Activated CD8-positive, alpha-beta memory T cell treated with anti-CD3 and anti-CD28 coated beads for 24 hours (primary cell): ENCODE data around the gene RUFY1.
A peak's percentile ranks its signal among the peaks of the same experiment; 100 is the strongest.

ENCODE experiments used
- DNase-seq: peaks from one replicate; pipeline ENCODE4 v3.0.0-alpha.2; 2020

RUFY1 gene

GRCh38 chr5:179606071-179606909, 55.9 kb downstream of the RUFY1 start:
- DNase-seq: no peak

- no peak for DNase-seq
Observed at GRCh38 chr5:179606910-179607159, 56.5 kb downstream of the RUFY1 start.

DNA sequence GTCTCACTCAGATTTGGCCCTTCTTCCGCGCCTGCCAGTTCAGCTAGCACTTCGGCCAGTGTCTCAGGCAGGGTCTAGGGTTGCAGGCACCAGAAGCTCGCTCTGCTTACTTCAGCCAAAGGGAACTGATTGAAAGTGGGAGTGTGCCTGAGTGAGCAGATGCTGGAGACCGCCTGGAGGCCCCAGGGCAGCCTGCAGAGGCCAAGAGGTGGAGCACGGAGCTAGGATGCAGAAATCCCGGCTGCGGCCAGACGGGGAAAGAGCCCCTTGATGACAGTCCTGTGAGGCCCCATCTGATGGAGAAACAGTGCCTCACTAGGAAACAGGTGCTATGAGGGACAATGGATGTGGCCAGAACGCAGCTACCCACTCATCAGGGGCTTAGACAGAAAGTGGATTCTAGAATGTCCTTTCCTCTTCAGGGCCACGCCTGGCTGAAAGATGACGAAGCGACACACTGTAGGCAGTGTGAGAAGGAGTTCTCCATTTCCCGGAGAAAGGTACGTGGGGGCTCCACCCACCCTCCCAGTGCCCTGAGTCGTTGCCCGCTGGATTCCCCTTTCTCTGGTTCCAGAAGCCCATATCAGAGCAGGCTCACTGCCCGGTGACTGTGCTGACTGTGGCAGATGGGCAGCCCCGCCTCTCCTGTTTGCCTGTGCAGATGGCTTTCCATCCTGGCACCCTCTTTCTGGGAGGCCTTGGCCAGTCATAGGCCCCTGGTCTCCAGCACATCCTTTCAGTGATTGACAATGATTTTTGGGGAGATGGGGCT, 57.0 kb downstream of the RUFY1 start:
- no peak for DNase-seq

GRCh38 chr5:179608131-179608581, 57.8 kb downstream of the RUFY1 start:
- DNase-seq: peak; percentile 70

GRCh38 chr5:179609834-179610108, 59.4 kb downstream of the RUFY1 start:
- no peak for DNase-seq

DNA sequence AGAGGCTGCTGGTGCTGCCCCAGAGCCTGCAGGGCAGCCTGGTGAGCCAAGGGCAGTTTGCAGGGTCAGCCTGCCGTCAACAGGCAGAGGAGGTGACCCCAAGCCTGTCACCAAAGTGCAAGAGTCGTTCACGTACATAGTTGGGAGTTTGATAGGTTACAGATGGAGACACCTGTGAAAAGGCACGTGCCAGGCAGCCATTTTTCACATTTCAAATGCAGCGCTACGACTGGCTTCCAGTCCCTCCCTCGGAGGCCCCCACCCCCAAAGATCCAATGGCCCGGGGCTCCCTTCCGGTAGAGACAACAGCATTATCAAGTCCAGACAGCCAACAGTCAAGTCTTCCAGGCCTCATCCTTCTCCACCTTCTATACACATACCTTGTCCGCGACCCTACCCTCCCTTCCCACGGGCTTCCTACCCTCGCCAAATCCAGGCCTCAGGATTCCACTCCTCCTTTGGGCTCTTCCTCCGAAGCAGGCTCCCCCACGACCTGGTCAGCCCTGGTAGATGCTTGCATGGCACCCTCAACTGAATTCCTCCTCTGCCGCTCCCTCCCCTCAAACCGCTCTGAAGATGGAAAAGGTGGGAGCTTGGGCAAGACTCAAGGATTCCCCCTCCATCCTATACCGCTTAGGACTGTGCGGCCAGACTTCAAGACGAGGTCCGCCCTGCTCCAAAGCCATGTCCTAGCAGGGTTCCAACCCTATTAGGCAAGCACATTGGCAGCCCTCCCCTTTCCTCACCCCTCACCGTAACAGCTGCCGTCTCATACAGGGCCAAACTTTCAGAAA, 60.0 kb downstream of the RUFY1 start:
- no peak for DNase-seq

DNA sequence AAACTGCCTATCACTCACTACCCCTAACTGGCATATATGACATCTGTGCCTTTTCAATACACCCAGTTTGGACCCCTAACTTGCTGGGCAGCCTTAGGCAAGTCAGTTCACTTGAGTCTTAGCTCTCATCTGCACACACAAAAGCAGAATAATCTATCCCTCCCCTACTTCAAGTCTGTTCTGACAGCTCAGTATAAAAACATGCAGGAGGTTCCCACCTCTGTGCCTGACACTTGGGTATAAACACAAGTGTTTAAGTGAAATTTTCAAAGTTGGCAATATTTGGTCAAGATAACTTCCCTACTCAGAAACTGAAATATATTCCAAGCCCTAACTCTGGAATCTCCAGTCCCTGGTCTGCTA, 60.5 kb downstream of the RUFY1 start:
- no peak for DNase-seq

DNA sequence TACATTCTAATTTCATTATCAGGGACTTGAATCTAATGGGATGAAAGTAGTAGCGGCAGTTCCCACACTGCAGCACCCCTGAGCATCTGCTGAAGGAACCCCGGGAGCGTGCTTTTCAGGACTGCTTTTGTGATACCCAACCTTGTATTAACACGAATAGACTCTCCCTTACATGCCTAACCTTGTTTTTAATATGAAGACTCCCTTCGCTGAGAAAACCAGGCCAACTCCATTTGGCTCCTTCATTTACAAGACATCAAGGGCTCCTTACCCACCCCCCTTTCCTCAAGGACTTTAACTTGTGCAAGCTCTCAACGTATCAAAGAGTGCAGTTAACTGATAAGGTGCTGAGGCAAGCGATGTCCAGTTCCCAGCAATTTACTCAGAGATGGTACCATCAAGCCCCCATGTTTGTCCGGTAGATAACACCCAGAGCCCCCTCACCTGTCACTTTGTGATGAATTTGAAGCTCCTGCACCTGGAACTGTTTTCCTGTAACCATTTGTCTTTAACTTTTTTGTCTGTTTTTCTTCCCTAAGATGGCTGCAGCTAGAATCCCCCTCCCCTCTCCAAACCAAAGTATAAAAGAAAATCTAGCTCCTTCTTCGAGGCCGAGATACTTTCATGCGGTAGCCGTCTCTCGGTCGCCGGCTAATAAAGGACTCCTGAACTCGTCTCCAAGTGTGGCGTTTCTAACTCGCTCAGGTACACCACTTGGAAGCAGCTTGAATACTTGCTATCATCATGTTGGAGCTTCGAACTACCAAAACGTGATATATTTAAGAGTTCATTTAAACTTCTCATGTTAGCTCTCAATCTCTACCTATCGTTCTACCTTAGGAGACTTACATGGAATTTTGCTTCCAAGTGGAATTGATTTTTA, 62.5 kb downstream of the RUFY1 start:
- DNase-seq: no peak

DNA sequence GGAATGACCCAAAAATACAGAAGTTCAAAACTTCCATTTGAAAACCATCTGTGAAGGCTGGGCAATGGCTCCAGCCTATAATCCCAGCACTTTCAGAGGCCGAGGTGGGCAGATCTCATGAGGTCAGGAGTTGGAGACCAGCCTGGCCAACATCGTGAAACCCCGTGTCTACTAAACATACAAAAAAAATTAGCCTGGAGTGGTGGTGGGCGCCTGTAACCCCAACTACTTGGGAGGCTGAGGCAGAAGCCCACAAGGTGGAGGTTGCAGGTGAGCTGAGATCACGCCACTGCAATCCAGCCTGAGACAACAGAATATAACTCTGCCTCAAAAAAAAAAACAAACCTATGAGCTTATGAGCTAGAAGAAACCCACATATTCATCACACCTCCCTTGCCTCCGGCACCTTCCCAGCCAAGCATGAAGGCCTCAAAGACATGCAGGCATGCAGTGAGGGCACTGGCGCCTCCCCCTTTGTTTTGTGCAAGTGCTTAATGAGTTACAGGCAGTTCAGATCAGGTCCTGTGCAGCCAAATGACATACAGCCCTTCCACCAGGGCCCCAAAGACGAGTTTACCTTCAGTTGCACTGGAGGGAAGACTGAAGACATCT, 63.2 kb downstream of the RUFY1 start:
- DNase-seq: peak; percentile 64

DNA sequence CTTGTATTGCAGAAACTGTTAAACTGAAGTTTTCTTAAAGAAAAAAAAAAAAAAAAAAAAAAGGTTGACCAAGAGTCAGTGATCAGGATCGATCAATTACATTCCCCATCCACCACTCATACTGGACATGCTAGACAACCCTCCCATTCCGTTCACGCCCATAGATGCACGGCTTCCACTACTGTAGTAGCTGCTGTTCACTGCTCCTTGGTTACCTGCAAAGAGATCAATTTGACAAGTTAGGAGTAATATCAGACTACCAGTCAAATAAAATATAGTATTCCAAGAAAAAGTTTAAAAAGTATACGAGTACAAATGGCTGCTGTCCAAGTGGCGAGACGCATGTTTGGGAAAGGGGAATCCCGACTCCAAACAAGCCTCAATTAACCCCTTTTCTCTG, 64.4 kb downstream of the RUFY1 start:
- no peak for DNase-seq

GRCh38 chr5:179615203-179615602, 64.8 kb downstream of the RUFY1 start:
- DNase-seq: no peak

GRCh38 chr5:179616002-179616594, 65.7 kb downstream of the RUFY1 start:
- DNase-seq: no peak

DNA sequence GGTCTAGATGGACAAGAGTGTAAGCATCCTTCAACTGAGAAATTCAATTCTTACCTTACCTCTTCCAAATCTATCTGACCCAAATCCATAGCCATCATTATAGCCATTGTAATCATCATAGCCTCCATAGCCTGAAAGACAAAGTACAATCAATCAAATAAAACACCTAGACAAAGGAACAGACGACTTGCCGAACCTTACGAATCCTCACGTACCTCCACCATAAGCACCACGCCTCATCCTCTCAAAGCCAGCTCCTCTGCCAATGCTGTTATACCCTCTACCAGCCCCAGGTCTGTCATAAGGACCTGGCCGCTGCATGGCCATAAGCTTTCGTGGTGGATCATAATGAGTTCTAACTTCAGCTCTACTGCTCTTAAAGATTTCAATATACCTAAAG, 67.6 kb downstream of the RUFY1 start:
- DNase-seq: no peak

GRCh38 chr5:179618923-179619554, 68.7 kb downstream of the RUFY1 start:
- DNase-seq: no peak

DNA sequence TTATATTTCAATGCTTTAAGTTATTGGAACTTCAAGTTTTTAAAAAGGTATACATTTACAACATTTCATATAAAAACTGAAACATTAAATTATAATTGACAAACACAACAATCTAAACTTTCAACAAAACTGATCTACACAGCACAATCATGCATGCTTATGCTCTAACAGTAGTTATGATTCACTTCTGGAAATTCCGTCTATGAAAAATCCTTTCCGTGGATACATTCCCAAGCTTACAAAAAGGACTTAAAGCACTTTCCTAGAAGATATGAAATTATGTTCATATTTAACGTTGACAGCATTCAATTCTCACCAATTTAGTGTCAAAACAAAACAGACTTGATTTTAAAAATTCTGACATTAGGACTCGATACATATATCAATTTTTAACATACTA, 69.4 kb downstream of the RUFY1 start:
- DNase-seq: no peak

DNA sequence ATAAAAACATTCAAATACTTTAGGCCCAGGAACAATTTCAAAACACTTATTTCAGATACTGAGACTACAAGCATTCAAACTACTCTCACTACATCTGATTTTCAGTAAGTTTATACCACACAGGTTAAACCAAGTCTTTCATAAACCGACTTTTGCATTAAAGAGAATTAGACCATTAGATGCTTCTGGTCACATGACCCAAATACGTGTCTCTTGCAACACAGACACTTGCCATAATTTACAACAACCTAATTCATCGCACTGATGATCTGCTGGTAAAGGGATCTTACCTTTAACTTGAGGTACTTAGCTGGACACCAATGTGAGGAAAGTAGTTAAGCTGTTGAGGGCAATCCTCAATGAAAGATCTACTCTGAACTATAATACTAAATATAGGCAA, 69.9 kb downstream of the RUFY1 start:
- no peak for DNase-seq

- no peak for DNase-seq
Observed at GRCh38 chr5:179620703-179621350, 70.5 kb downstream of the RUFY1 start.

DNA sequence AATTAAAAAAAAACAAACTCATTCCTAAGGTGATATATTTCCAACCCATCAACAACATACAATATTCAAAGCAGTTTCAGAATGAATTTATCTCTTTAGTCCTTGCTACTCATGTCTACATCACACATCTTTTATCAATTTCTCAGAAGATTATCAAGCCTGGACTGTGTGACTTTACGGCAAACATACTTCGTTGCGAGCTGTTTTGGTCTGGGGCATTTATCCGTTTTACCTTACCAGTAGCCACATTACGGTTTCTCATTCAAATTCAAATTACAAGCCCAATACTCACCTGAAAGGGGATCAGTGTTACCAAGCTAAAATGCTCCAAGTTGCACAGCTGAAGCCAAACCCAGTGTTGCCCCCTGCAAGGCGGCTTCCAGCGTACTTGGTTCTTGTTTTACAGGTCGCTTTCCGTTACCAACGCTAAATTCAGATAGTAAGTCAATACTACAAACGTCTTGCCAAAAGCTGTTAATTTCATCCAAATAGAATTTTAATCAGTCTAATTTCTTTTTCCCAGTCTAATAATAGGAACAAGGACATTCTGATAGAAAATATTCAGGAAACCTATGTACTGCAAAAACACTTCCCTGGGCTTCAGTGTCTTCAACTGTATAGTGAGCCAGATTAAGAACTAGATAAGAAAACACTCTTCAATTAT, 71.3 kb downstream of the RUFY1 start:
- DNase-seq: no peak

DNA sequence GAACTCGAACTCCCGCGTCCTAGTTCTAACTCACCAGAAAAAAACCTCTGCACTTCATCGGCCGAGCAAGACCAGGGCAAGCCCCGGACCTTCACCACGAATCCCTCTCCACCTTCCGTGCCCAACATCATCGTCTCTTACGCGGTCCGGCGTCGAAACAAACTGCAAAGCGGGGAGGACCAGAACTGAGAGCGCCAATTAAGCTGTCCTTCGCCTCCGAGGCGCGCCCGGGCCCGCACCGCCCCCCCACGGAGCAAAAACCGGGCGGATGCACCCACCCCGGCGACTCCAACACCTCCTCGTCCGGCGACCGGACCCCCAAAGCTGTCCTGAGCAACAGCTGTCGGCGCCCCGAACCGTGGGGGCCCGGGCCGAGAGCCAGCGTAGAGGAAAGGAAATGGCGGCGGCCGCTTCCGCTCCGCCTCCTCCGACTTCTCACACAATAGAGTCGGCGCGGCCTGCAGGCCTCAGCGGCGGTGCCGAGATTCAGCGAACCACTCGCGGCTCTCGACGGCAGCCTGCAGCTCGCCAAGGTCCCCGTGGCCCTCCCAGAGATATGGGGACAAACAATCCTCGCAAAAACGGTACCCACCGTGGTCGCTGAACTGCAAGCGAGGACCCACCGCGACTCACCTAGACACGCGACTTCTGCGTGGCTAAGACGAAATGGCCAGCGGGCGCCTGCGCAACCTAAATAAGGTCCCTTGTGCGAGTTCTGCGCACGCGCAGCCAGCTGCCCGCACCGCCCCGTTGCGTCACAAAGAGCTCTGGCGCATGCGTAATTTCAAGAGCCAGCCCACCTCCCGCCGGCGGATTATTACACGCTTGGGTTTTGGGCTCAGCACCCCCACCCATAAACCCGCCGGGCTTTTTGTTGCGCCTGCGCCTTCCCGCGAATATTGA, 72.9 kb downstream of the RUFY1 start, which contains the start of gene HNRNPH1:
Gene HNRNPH1, minus strand, starts transcription at position 669 of the 903 bp plus-strand sequence. Its CDS starts 538 bp downstream, at position 131.
- DNase-seq: peak; percentile 99
